PC-3 (cell line): ENCODE data around the gene TSPAN2.

Experiments used
- CTCF ChIP-seq: fragments of 300-600 bp; sonication (generic); conservative IDR thresholded peaks from 2 replicates; pipeline ENCODE4 v1.5.1; 2017; ENCODE audit warnings: antibody characterized with exemption, low read depth, mild to moderate bottlenecking, low read length
- EZH2 ChIP-seq: fragments of 300-600 bp; sonication (generic); IDR thresholded peaks from one replicate; pipeline ENCODE4 v1.6.1; 2017; ENCODE audit warnings: antibody characterized with exemption, mild to moderate bottlenecking, low read length; ENCODE audit not compliant: unreplicated experiment
- EZH2phosphoT487 ChIP-seq: fragments of 300-600 bp; sonication (generic); IDR thresholded peaks from 2 replicates; pipeline ENCODE4 v1.6.1; 2018; ENCODE audit warnings: mild to moderate bottlenecking, antibody characterized with exemption, low read length, borderline replicate concordance

GRCh38 chr1:115134850-115135480 lies 45.7 kb upstream of the TSPAN2 start:
- no peak; the same call in 1 of the 2 replicates for TF ChIP-seq CTCF
- no peak for TF ChIP-seq EZH2
- no peak for TF ChIP-seq EZH2phosphoT487
